IPS-18a (cell line): ENCODE data around the gene CLGN.
"Not testable (repeated sequence)": the region's sequence is repeated elsewhere in the genome, so short reads cannot be mapped to it uniquely, and the experiment has no call there.

Experiments used
- H3K27ac ChIP-seq: one replicate; pipeline ENCODE4 v1.5.1; 2013; ENCODE audit warnings: low read length
- H3K27me3 ChIP-seq: one replicate; pipeline ENCODE4 v1.6.1; 2013; ENCODE audit warnings: mild to moderate bottlenecking, low read length; ENCODE audit not compliant: control insufficient read depth, insufficient read depth
- H3K36me3 ChIP-seq: one replicate; pipeline ENCODE4 v1.6.1; 2013; ENCODE audit warnings: low read depth, low read length; ENCODE audit not compliant: control insufficient read depth
- H3K4me1 ChIP-seq: one replicate; pipeline ENCODE4 v1.6.1; 2013; ENCODE audit warnings: low read depth, low read length; ENCODE audit not compliant: control insufficient read depth
- H3K4me3 ChIP-seq: one replicate; pipeline ENCODE4 v1.5.1; 2013; ENCODE audit warnings: low read length
- H3K9ac ChIP-seq: one replicate; pipeline ENCODE4 v1.6.1; 2013; ENCODE audit warnings: mild to moderate bottlenecking, low read length, moderate library complexity
- H3K9me3 ChIP-seq: one replicate; pipeline ENCODE4 v1.6.1; 2013; ENCODE audit warnings: low read depth, low read length; ENCODE audit not compliant: control insufficient read depth

Gene CLGN

DNA sequence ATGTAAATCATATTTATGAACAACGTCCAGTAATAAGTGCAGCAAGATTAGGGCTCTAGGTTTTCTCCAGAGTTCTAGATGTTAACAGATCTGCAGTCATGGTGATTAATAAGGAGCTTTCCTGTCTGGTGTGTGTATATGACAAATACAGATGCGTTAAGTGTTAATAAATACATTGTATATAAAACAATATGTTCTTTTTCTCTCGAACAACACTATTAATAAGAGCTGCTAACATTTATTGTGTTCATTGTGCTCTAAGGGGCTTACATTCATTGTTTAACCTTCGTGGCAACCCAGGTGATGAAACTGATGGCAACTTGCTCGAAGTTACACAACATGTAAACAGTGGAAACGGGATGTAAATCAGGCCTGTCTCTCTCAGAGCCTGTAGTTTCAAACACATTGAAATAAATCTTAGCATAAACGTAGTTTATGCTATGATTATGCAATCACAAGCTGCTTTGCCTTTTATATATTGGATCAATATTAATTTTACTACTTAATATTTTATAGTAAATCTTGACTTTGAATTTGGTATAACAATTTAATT, 547 bp upstream of the CLGN start:
- Histone ChIP-seq H3K4me3 (peak overlapping the region; percentile 77), H3K9ac (no peak overlapping the region)

DNA sequence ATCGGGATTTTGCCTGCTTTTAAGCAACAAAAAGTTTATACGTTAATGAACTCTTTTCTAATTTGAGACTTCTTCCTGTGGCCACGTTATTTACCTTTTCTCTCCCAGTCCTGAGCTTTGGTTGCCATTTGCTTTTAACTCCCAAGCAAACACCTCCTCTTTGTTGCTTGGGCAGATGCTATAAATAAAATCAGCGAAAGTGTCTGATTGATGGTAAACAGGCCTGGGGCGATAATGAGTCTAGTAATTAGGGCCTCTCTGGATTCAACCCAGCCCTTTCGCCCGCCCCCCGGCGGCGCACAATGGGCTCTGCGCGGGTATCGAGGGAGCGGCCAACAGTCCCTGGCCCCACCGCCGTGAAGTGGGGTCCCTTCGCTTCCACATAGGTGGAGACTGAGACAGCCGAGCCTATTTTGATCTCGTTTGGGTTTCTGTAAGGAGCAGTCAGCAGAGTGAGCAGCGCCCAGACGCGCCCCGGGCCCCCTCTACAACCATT, 790 bp downstream of the CLGN start:
- Histone ChIP-seq H3K4me1 (peaks cover 5% of the 10 kb centered on the region), H3K36me3 (no peaks in the 10 kb centered on the region), H3K9ac (peak overlapping the region; percentile 32), H3K4me3 (peak overlapping the region; percentile 77), H3K27ac (no peak overlapping the region), H3K9me3 (no peaks in the 10 kb centered on the region), H3K27me3 (peaks cover 7% of the 10 kb centered on the region)

More for the DNA sequence above, 547 bp upstream of the CLGN start:
- Histone ChIP-seq H3K4me1 (peaks cover 5% of the 10 kb centered on the region), H3K27me3 (peaks cover 7% of the 10 kb centered on the region), H3K36me3 (no peaks in the 10 kb centered on the region), H3K9me3 (no peaks in the 10 kb centered on the region), H3K27ac (no peak overlapping the region)

- H3K27me3 ChIP-seq, result peaks cover 7% of the 10 kb centered on the region
- no peak overlapping the region for H3K4me3 ChIP-seq
- H3K36me3 ChIP-seq, result no peaks in the 10 kb centered on the region
- H3K4me1 ChIP-seq, result peaks cover 5% of the 10 kb centered on the region
- no peaks in the 10 kb centered on the region for H3K9me3 ChIP-seq
- H3K27ac ChIP-seq, result no peak overlapping the region
- no peak overlapping the region for H3K9ac ChIP-seq
Measured at GRCh38 chr4:140423106-140423505, 4.3 kb downstream of the CLGN start.

- H3K4me1 ChIP-seq, H3K9me3 ChIP-seq, H3K36me3 ChIP-seq, H3K4me3 ChIP-seq, H3K9ac ChIP-seq, H3K27me3 ChIP-seq, H3K27ac ChIP-seq: not testable (repeated sequence)
Measured at GRCh38 chr4:140413130-140413969, 14.1 kb downstream of the CLGN start.

DNA sequence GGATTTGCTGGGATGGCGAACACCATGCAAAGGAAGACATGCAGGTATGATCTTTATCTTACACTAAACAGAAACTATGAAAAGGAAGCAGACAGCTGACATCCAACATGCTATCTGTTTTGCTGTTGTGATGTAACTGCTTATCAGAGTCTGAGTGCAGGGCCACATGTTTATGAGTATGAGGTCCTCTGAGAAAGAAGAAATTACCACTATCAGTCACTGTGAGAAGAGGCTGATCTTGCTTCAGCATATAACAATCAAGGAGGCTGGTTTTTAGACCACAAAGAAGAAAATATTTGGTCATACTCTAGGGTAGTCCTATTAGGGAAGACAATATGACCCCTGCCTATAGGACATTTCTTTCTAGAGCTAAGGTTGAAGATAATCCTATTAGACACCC, 18.5 kb downstream of the CLGN start:
- no peak overlapping the region for H3K9ac ChIP-seq
- H3K27me3 ChIP-seq, result no peaks in the 10 kb centered on the region
- H3K4me1 ChIP-seq, result peaks cover 7% of the 10 kb centered on the region
- H3K4me3 ChIP-seq, result no peak overlapping the region
- H3K27ac ChIP-seq, result no peak overlapping the region
- no peaks in the 10 kb centered on the region for H3K9me3 ChIP-seq
- no peaks in the 10 kb centered on the region for H3K36me3 ChIP-seq

GRCh38 chr4:140406292-140406691, 21.2 kb downstream of the CLGN start:
- no peaks in the 10 kb centered on the region for H3K4me1 ChIP-seq
- H3K9me3 ChIP-seq, result no peaks in the 10 kb centered on the region
- no peaks in the 10 kb centered on the region for H3K27me3 ChIP-seq
- H3K4me3 ChIP-seq, result no peak overlapping the region
- no peaks in the 10 kb centered on the region for H3K36me3 ChIP-seq
- no peak overlapping the region for H3K9ac ChIP-seq
- no peak overlapping the region for H3K27ac ChIP-seq

DNA sequence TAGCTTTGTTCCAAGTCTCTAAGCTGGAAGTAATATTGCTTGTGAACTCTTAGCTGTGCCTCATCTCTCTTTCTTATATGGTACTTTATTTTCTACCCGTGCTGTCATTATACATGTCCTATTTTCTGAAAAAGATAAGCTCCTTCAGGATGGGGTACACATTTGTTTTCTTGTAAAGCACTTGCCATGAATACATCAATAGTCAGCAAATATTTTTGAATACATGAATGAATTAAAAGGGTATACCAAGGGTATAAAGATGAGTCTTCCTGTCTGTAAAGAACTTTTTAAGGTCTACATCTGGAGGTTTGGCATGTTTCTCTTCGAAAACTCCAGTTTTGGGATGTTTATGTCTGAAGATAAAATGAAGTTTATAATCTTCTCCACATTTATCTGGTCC, 27.3 kb downstream of the CLGN start:
- Histone ChIP-seq H3K36me3 (no peaks in the 10 kb centered on the region), H3K4me1 (no peaks in the 10 kb centered on the region), H3K4me3 (no peak overlapping the region), H3K27ac (no peak overlapping the region), H3K9me3 (no peaks in the 10 kb centered on the region), H3K27me3 (no peaks in the 10 kb centered on the region), H3K9ac (no peak overlapping the region)

DNA sequence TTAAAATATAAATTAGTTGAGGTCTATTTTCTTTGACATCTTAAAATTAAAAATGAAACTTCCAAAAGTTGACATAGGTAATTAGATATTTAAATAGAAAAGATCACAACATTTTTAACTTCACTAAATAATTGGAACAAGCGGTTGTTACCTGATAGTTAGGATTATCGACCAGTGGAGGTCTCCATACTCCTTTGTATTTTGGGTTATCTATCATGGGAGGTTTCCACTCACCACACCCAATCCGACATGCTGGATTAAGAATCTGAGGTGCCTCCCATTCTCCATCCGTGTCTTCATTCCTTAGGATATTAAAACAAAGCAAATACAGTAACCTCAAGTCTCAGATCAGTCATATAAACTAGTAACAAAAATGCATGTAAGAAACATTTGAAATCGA, 31.8 kb downstream of the CLGN start:
- Histone ChIP-seq H3K4me1 (no peaks in the 10 kb centered on the region), H3K9me3 (no peaks in the 10 kb centered on the region), H3K9ac (no peak overlapping the region), H3K4me3 (no peak overlapping the region), H3K27me3 (no peaks in the 10 kb centered on the region), H3K27ac (no peak overlapping the region), H3K36me3 (no peaks in the 10 kb centered on the region)

DNA sequence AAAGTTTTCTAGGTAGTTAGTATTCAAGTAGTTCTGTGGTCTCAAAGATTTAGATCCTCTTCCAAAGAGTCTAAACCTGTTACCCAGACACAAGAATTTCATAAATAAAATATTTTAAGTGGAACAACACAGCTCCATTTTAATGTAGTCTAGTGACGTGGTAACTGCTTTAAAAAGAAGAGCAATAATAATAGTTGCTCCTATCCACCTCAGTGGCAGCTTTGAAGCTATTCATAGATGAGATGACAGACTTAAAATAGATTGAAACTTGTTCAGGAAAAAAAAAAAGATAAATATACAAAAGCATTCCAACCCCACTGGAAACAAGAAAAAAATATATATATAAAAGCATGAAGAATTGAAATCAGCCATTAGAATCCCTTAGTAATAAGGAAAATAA, 39.4 kb downstream of the CLGN start:
- no peak overlapping the region for H3K4me3 ChIP-seq
- no peaks in the 10 kb centered on the region for H3K9me3 ChIP-seq
- H3K27me3 ChIP-seq, result no peaks in the 10 kb centered on the region
- H3K36me3 ChIP-seq, result no peaks in the 10 kb centered on the region
- no peak overlapping the region for H3K9ac ChIP-seq
- no peaks in the 10 kb centered on the region for H3K4me1 ChIP-seq
- H3K27ac ChIP-seq, result no peak overlapping the region

GRCh38 chr4:140382732-140383131, 44.7 kb downstream of the CLGN start:
- Histone ChIP-seq H3K27ac (no peak overlapping the region), H3K4me1 (no peaks in the 10 kb centered on the region), H3K36me3 (peaks cover 8% of the 10 kb centered on the region), H3K27me3 (no peaks in the 10 kb centered on the region), H3K9me3 (no peaks in the 10 kb centered on the region), H3K4me3 (no peak overlapping the region), H3K9ac (no peak overlapping the region)

- no peaks in the 10 kb centered on the region for H3K9me3 ChIP-seq
- no peaks in the 10 kb centered on the region for H3K36me3 ChIP-seq
- peak overlapping the region; percentile 83 for H3K4me3 ChIP-seq
- peak overlapping the region; percentile 18 for H3K27ac ChIP-seq
- H3K4me1 ChIP-seq, result peaks cover 8% of the 10 kb centered on the region
- peak overlapping the region; percentile 77 for H3K9ac ChIP-seq
- no peaks in the 10 kb centered on the region for H3K27me3 ChIP-seq
Measured at GRCh38 chr4:140374130-140374477, 53.3 kb downstream of the CLGN start.
